Activated T-helper 17 cell treated with anti-CD3 and anti-CD28 coated beads, Interleukin-2, amount 50 U/mL, for 72 hours (primary cell): Measurements from ENCODE around the gene HAUS3. TPM values are rescaled to one million over a fixed set of nuclear protein-coding genes. Genes with fewer than 3 reads are reported as not detected.

Experiments used
- ATAC-seq: fragments of 150-1000 bp; cut with Tn5 transposase; replicated peaks from 2 replicates; pipeline ENCODE4 v1.10.0; 2021; ENCODE audit warnings: mild to moderate bottlenecking, moderate library complexity
- H3K27ac Mint-ChIP-seq: one replicate; pipeline ENCODE4 v1.8.0; 2022; ENCODE audit warnings: mixed read lengths
- H3K27me3 Mint-ChIP-seq: one replicate; pipeline ENCODE4 v1.8.0; 2022; ENCODE audit warnings: mixed read lengths
- H3K36me3 Mint-ChIP-seq: one replicate; pipeline ENCODE4 v1.8.0; 2022; ENCODE audit warnings: low read depth, mild to moderate bottlenecking, mixed read lengths
- H3K4me1 Mint-ChIP-seq: one replicate; pipeline ENCODE4 v1.8.0; 2022; ENCODE audit warnings: mixed read lengths
- H3K4me3 Mint-ChIP-seq: one replicate; pipeline ENCODE4 v1.8.0; 2022; ENCODE audit warnings: mild to moderate bottlenecking, mixed read lengths
- H3K9me3 Mint-ChIP-seq: one replicate; pipeline ENCODE4 v1.8.0; 2022; ENCODE audit warnings: mixed read lengths
- total RNA-seq, 2 donors: library from RNA; stranded (reverse); gene quantifications; one replicate each; pipeline ENCODE4 v1.2.3, GENCODE V29; 2022

Gene HAUS3
- total RNA-seq, 2 donors from 2014 or later, result 27.1 to 28.0 TPM

- H3K27ac Mint-ChIP-seq, result no peak overlapping the region
- H3K4me3 Mint-ChIP-seq, result no peak overlapping the region
- no peaks in the 10 kb centered on the region for H3K4me1 Mint-ChIP-seq
- no peaks in the 10 kb centered on the region for H3K9me3 Mint-ChIP-seq
- ATAC-seq, result no peak
- H3K36me3 Mint-ChIP-seq, result peaks cover 14% of the 10 kb centered on the region
- H3K27me3 Mint-ChIP-seq, result no peaks in the 10 kb centered on the region
These were observed 11.5 kb upstream of the HAUS3 start for GRCh38 chr4:2253160-2254084.

GRCh38 chr4:2252530-2253091 is 10.7 kb upstream of the HAUS3 start:
- ATAC-seq, result no peak

GRCh38 chr4:2251795-2252529 is 10.0 kb upstream of the HAUS3 start:
- Mint-ChIP-seq H3K4me3 (no peak overlapping the region), H3K27ac (no peak overlapping the region), H3K36me3 (peaks cover 14% of the 10 kb centered on the region), H3K4me1 (no peaks in the 10 kb centered on the region), H3K9me3 (no peaks in the 10 kb centered on the region), H3K27me3 (no peaks in the 10 kb centered on the region)
- ATAC-seq, result no peak

More at GRCh38 chr4:2252530-2253091, 10.7 kb upstream of the HAUS3 start:
- Mint-ChIP-seq H3K4me3 (no peak overlapping the region), H3K27ac (no peak overlapping the region), H3K27me3 (no peaks in the 10 kb centered on the region), H3K4me1 (no peaks in the 10 kb centered on the region), H3K9me3 (no peaks in the 10 kb centered on the region), H3K36me3 (peaks cover 14% of the 10 kb centered on the region)

- Mint-ChIP-seq H3K27ac (no peak overlapping the region), H3K27me3 (no peaks in the 10 kb centered on the region), H3K4me3 (no peak overlapping the region), H3K9me3 (no peaks in the 10 kb centered on the region), H3K4me1 (no peaks in the 10 kb centered on the region), H3K36me3 (peaks cover 14% of the 10 kb centered on the region)
- ATAC-seq, result no peak
These were observed 9.3 kb upstream of the HAUS3 start for GRCh38 chr4:2251073-2251794.

GRCh38 chr4:2250357-2251072 is 8.6 kb upstream of the HAUS3 start:
- Mint-ChIP-seq H3K4me3 (no peak overlapping the region), H3K27ac (no peak overlapping the region), H3K27me3 (no peaks in the 10 kb centered on the region), H3K4me1 (peaks cover 1% of the 10 kb centered on the region), H3K36me3 (peaks cover 14% of the 10 kb centered on the region), H3K9me3 (no peaks in the 10 kb centered on the region)
- no peak for ATAC-seq

GRCh38 chr4:2249526-2250356 is 7.8 kb upstream of the HAUS3 start:
- no peaks in the 10 kb centered on the region for H3K9me3 Mint-ChIP-seq
- no peak overlapping the region for H3K4me3 Mint-ChIP-seq
- no peak for ATAC-seq
- H3K27me3 Mint-ChIP-seq, result no peaks in the 10 kb centered on the region
- H3K27ac Mint-ChIP-seq, result no peak overlapping the region
- H3K4me1 Mint-ChIP-seq, result peaks cover 8% of the 10 kb centered on the region
- H3K36me3 Mint-ChIP-seq, result peaks cover 10% of the 10 kb centered on the region

- H3K4me1 Mint-ChIP-seq, result peaks cover 12% of the 10 kb centered on the region
- peaks cover 1% of the 10 kb centered on the region for H3K36me3 Mint-ChIP-seq
- ATAC-seq, result no peak
- no peaks in the 10 kb centered on the region for H3K27me3 Mint-ChIP-seq
- no peak overlapping the region for H3K27ac Mint-ChIP-seq
- H3K4me3 Mint-ChIP-seq, result no peak overlapping the region
- H3K9me3 Mint-ChIP-seq, result no peaks in the 10 kb centered on the region
These were observed 6.9 kb upstream of the HAUS3 start for GRCh38 chr4:2248821-2249261.

- H3K27ac Mint-ChIP-seq, result no peak overlapping the region
- H3K4me3 Mint-ChIP-seq, result no peak overlapping the region
- ATAC-seq, result no peak
- no peaks in the 10 kb centered on the region for H3K27me3 Mint-ChIP-seq
- H3K4me1 Mint-ChIP-seq, result peaks cover 16% of the 10 kb centered on the region
- no peaks in the 10 kb centered on the region for H3K36me3 Mint-ChIP-seq
- H3K9me3 Mint-ChIP-seq, result no peaks in the 10 kb centered on the region
These were observed 6.3 kb upstream of the HAUS3 start for GRCh38 chr4:2248044-2248780.

GRCh38 chr4:2247128-2248043 is 5.5 kb upstream of the HAUS3 start:
- no peaks in the 10 kb centered on the region for H3K36me3 Mint-ChIP-seq
- no peaks in the 10 kb centered on the region for H3K9me3 Mint-ChIP-seq
- H3K27me3 Mint-ChIP-seq, result no peaks in the 10 kb centered on the region
- peaks cover 16% of the 10 kb centered on the region for H3K4me1 Mint-ChIP-seq
- ATAC-seq, result no peak
- H3K27ac Mint-ChIP-seq, result no peak overlapping the region
- H3K4me3 Mint-ChIP-seq, result no peak overlapping the region

- Mint-ChIP-seq H3K4me1 (peaks cover 16% of the 10 kb centered on the region), H3K36me3 (no peaks in the 10 kb centered on the region), H3K4me3 (no peak overlapping the region), H3K9me3 (no peaks in the 10 kb centered on the region), H3K27me3 (no peaks in the 10 kb centered on the region), H3K27ac (no peak overlapping the region)
- no peak for ATAC-seq
These were observed 4.6 kb upstream of the HAUS3 start for GRCh38 chr4:2246384-2247127.

- peaks cover 6% of the 10 kb centered on the region for H3K36me3 Mint-ChIP-seq
- peak overlapping the region; percentile 73 for H3K27ac Mint-ChIP-seq
- no peak overlapping the region for H3K4me3 Mint-ChIP-seq
- no peak for ATAC-seq
- H3K27me3 Mint-ChIP-seq, result no peaks in the 10 kb centered on the region
- H3K9me3 Mint-ChIP-seq, result no peaks in the 10 kb centered on the region
- peaks cover 17% of the 10 kb centered on the region for H3K4me1 Mint-ChIP-seq
These were observed 3.9 kb upstream of the HAUS3 start for GRCh38 chr4:2245787-2246275.
